Activated CD8-positive, alpha-beta memory T cell treated with anti-CD3 and anti-CD28 coated beads for 4 hours (primary cell): ENCODE data around the gene TMC8.
"Not testable (repeated sequence)": the region's sequence is repeated elsewhere in the genome, so short reads cannot be mapped to it uniquely, and the experiment has no call there.

Experiments used
- DNase-seq, 2 donors: peaks; one replicate each; pipeline ENCODE4 v3.0.0-alpha.2; 2020; ENCODE audit warnings: low read depth in 2 of 2

Gene TMC8

DNA sequence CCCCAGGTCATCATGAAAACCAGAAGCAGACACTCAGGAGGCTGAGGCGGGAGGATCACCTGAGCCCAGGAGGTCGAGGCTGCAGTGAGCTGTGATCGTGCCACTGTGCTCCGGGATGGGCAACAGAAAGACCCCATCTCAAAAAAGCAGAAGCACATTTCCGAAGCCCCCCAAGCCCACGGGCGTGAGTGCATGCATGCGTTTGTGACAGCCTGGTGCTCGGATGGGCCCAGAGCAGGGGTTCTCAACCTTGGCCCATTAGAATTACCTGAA is 21.1 kb upstream of the TMC8 start:
- no peak for DNase-seq

DNA sequence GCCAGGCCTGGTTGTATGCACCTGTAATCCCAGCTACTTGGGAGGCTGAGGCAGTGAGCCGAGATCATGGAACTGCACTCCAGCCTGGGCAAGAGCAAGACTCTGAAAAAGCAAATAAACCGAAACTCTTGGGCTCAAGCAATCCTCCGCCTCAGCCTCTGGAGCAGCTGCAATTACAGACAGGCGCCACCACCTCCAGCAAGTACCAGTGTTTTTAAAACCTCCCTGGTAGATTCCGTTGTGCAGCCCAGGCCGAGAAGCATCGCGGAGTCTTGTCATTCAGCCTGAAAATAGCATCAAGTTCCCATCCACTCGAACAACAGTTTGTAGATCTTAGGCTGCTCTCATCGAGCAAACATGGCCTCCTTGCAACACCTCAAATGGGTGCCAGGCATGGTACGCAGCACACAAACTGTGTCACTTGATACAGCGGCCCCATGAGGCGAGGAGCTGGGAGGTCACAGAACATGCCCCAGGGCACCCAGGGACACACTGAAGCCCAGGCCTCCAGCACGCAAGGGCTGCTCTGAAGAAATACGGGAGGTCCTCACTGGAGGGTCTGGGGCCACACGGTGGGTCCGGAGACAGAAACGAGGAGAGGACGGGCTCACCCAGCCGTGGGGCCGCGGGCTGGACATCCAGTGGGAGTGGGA is 20.1 kb upstream of the TMC8 start:
- DNase-seq, result no peak

DNA sequence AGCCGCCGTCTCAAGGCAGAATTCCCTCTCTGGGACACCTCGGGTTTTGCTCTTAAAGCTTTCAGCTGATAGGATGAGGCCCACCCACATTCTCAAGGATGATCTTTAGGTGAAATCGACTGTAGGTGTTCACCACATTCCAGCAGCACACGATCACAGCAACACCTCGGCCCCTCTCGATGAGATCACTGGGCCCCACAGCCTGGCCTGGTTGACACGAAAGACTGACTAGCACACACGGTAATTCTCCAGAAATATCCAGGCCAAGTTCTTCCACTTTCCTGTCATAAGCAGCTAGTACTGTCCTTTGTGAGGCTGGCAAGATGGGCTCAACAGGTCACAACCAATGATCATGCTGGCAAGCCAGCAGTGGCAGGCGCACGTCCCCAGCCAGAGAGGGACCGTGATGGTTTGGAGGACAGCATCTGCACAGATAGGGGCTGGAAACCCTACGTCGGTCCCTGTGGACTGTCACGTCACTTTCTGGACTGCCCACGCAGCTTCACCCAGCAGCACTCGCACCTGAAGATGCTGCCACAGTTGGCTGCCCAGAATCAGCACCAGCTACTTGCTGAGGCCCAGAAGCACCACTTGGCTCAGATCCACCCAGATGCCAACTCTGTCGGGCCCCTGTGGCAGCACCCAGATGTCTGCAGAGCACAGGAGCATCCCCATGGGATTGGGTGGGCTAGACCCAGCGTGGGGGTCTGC is 19.4 kb upstream of the TMC8 start:
- DNase-seq, result no peak

DNA sequence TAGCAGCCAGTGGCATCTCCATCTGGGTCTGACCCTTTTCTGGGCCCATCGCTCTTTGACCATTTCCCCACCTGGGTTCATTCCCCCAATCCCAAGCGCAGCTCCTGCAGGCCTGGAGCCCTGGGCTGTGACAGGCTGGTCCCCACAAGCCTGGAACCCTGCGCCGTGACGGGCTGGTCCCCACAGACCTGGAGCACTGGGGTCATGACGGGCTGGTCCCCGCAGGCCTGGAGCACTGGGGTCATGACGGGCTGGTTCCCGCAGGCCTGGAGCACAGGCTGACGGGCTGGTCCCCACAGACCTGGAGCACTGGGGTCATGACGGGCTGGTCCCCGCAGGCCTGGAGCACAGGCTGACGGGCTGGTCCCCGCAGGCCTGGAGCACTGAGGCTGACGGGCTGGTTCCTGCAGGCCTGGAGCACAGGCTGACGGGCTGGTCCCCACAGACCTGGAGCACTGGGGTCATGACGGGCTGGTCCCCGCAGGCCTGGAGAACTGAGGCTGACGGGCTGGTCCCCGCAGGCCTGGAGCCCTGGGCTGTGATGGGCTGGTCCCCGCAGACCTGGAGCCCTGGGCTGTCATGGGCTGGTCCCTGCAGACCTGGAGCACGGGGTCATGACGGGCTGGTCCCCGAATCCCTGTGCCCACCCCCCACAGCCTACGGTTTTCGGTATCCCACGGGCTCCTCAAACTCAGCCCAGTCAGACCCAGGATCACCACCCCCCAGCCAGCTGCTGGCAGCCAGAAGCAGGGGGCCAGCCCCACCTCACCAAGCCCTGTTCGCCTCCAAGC is 18.6 kb upstream of the TMC8 start:
- no peak for DNase-seq

DNA sequence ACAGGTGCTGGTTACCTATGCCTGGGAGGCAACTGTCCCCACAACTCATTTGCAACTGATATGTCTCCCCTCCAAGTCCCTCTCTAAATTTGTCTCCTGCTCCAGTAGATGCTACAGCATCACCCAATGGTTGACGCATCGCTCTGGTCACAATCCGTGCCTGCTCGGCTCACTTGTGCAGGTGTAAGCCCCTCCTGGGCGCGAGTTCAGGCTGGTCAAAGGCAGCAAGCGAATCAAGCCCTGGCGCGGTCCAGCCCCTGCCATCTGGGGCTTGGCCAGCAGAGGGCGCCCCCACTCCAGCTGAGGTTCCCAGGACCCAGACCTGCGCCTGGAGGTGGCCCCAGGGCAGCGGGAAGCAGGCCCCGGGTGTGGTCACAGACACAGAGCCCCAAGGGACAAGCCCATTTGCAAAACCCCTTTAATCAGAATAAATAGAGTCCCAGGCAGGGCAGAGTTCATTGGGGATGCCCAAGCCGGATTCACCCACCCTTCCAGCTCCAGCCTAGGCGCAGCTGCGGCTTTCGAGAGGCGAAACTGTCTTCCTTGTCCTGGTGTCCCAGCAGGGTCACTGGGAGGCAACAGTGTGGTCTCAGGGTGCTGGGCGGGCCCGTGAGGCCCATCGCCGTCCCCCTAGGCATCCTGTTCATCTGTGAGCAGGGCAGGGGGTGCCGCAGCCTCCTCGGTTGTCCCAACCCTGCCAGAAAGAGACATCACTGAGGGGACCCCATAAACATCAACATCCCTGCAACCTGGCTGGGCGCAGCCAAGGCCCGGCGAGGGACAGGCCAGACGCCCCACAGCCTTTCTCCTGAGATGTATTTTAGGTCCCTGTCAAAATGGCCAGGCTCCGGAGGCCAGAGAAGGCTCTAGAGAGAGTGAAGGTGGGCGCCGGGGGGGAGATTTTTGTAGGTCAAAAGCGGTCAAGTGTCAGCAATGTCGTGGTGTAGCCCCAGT is 17.8 kb upstream of the TMC8 start:
- no peak for DNase-seq

DNA sequence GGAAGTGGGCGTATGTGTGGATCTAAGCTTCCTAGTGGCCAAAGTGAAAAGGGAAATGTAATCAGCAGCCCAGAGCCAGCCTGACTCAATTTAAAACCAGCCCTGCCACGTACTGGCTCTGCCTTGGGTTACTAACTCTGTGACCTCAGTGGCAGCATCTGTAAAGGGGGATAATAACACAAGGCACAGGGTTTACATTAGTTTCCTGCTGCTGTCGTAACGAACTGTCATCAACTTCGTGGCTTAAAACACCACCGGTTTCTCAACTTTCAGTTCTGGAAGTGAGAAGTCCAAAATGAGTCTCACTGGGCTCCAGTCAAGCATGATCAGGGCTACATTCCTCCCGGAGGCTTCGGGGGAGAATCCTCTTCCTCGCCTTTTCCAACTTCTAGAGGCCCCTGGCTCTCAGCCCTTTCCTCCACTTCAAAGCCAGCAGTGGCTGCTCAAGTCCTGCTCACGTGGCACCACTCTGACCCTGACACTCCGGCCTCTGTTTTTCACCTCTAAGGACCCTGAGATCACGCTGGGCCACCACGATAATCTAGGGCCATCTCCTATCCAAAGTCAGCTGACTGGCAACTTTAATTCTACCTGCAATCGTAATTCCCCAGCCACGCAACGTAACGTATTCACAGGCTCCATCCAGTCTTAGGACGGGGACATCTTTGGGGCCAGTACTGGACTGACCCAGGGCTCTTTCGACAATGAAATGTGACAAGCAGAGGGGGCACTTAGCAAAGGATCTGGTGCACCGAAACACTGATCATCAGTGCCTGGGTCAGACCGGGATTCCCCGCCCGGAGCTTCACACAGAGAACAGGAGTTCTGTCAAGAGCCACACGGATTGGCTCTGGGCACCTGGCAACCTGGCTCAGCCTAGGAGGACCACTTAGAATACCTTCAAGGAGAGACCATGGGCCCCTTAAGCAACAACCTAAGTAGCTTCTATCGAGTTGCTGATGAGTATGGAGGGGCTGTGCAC is 16.5 kb upstream of the TMC8 start:
- DNase-seq, result no peak

DNA sequence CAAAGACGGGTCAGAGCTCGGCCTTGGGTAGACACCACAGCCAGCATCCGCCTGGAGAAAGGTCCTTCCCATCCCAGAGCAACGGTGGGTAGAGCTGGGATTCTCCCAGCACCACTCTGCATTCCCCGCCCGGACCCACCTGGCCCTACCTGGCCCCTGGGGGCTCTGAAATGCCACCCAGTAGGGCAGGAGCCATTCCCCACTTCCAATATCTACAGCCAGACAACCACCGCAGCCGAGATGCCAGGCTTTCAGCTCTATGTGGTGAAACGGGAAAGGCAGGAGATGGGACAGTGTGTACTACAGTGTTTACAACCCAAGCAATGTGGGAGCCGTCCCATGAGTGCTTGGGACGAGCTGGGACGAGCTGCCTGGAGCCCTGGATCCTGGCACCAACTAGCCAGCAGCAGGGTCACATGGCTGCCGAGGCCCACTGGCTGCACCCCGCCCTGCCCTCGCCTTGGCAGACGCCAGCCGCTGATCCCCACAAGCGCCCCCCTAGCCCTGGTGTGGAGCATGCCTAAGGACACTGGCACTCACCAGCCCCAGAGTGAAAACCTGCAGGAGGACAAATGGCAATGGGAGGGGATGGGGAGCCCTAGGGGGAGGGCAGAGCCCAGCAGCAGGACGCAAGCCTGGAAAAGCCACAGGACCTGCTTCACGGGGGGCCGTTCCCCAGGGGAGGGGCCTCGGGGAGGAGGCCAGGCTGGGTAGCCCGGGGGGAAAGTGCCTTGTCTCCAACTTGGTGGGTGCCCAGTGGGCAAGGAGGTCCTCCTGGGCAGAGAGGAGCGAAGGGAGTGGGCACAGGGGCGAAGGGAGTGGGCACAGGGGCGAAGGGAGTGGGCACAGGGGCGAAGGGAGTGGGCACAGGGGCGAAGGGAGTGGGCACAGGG is 15.5 kb upstream of the TMC8 start:
- no peak for DNase-seq

DNA sequence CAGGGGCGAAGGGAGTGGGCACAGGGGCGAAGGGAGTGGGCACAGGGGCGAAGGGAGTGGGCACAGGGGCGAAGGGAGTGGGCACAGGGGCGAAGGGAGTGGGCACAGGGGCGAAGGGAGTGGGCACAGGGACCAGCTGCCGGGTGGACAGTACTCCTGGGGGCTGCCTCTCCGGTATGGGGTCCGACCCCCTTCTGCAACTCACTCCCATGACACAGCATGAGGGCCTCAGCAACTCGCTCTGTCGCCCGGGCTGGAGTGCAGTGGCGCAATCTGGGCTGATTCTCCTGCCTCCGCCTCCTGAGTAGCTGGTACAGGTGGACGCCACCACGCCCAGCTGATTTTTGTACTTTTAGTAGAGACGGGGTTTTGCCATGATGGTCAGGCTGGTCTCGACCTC is 14.8 kb upstream of the TMC8 start:
- DNase-seq, result not testable (repeated sequence)

DNA sequence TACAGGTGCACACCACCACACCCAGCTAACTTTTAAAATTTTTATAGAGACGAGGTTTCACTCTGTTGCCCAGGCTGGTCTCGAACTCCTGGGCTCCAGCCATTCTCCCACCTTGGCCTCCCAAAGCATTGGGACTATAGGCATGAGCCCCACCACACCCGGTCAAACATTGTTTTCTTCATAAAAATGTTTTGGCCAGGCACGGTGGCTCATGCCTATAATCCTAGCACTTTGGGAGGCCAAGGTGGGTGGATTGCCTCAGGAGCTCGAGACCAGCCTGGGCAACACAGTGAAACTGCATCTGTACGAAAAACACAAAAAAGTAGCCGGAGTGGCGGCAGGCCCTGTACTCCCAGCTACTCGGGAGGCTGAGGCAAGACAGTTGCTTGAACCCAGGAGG is 14.2 kb upstream of the TMC8 start:
- DNase-seq, result no peak

DNA sequence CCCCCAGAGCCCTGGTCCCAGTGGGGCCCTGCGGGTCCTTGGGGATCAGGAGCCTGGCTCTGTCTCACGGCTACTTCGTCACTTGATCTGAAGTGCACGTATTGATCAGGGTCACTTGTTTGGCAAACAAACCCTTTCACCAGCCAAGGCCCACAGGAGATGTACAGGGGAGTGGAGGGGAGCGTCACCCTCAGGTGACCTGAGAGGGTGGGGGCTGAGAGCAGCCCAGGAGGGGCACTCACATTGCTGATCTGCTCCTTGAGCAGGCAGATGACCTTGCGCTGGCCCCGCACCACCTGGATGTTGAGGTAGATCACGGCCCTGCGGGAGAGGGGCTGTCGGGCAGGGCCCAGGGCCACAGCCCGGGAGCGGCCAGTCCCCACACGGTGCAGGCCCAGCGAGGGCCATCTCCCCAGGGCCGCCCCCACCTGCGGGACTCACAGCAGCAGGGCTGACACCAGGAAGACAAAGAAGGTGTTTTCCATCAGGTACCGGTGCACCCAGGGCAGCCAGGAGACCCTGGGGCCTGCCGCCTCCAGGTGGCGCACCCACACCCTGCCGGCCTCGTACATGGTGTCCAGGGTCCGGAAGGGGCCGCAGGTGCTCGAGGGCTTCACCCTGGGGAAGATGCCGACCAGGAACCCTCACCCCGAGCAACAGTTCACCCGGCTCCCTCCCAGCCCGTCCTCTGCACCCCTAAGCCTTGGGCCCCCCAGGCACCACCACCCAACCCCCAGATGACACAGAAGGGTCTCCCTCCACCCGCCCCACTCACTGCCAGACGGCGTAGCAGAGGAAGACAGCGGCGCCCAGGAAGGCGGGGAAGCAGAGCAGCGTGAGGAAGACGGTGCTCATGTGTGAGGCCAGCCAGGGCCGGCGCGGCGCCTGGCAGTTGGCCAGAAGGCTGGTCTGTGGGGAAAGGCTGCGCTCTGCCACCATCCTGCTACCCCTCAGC is 13.3 kb upstream of the TMC8 start:
- DNase-seq, result no peak

DNA sequence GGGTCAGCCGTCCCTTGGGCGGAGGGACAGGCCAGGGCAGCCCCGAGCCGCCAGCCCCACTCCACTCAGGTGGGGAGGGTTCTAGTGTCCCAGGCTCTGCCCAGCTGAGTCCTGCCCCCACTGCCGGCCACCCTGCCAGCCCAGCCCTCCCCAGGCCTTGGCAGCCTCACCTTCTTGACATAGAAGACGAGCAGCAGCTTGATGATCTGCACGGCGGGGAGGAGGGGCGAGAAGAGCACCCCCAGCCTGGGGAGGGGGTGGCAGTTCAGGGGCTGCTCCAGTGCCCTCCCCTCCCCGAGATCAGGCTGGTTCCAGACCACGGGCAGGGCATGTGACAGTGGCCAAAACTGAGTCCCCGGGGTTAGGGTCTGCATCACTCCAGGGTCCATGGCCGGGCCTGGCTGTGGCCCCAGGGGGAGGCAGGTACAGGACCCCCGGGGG is 11.8 kb upstream of the TMC8 start:
- no peak for DNase-seq

DNA sequence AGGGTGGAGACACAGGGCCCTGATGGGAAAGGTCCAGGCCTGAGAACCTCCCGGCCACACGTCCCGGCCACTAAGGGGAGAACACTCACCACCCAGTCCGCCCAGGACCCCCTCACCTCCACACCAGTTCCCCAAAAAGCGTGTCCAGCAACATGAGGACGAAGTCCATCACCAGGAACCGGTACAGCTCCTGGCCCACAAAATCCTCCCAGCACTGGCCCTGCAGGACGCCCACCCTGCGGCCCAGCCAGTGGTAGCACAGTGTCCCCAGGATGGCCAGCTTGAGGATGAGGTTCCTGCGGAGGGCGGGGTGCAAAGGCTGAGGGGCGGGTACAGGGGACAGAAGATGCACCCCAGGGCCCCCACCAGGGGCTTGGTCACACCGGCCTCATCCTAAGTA is 10.0 kb upstream of the TMC8 start:
- DNase-seq, result no peak

DNA sequence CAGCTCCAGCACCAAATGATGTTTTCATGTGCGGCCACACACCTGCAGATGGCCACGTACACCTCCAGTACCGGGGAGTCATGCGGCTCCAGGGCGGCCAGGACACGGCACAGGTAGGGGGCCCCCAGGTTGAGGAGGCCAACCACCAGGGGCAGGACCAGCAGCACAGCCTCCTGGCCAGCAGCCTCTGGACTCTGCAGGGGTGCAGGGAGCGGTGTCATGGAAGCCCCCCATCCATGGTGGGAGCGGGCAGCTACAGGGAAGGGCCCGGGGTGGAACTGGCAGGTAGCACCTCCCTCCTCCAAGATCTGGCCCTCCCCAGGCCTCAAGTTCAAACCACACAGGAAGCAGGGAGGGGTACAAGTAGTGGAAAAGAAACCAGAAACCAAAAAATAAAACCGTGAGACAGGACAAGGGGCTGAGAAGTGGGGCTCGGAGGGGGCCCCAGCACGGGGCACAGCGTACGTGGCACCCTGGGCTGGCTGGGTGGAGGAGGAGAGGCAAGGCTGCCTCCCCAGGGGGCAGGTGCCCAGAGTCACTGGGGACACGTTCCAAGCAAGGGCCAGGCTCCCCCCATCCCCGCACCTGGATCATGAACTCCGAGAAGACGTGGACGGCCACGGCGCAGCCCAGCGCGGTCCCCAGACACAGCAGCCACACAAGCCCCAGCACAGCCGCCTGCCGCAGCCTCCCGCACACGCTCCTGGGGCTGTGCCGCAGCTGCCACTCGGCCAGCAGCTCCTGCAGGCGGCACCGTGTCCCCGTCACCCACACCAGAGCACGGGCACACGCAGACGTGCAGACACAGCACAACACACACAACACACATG is 9.4 kb upstream of the TMC8 start:
- DNase-seq, result no peak

DNA sequence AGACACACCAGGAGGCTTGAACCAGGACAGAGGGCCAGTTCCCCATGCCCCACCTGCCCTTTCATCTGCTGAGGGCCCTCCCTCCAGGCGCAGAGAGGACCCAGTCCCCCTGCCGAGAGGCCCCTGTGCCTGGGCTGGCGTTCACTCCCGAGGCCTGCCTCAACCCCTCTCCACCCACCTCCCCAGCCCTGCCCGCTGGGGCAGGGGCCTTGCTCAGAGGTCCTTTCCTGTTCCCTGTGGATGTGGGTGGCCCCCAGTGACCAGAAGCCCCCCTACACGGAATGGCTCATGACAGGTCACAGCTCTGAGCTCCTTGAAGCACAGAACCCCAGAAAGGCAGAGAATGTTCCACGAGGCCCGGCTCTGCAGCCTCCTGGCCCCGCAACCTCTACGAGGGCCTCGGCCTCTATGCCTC is 8.8 kb upstream of the TMC8 start:
- no peak for DNase-seq

DNA sequence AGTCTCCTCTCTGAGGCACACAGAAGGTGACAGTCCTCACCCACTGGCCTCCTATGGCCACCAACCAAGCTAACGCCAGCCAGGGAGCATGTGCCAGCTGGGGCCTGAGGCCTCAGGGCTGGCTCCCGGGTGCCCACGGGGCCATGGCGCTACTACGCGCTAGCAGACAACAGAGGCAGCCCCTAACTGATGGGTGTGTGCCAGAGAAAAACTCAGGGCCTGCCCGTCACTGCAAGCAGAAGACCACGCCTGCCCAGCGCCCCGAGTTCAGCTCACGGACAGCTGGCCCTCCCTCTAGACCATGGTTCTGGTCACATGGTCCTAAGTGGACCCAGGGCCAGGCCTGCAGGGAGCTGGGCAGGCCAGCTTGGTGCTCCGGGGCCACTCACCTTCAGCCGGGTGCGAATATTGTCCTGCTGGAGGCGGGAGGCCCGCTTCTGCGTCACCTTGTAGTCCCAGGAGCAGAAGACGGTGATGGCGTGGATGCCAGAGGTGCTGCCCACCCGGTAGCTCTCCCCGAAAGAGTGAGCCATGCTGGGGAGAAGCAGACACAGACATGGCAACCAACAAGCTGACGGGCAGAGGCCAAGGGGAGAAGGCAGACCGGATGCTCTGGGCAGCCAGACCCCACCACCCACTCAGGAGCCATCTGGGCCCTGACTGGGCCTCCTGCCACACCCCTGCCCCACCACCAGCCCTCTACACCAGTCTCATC is 8.2 kb upstream of the TMC8 start:
- no peak for DNase-seq

DNA sequence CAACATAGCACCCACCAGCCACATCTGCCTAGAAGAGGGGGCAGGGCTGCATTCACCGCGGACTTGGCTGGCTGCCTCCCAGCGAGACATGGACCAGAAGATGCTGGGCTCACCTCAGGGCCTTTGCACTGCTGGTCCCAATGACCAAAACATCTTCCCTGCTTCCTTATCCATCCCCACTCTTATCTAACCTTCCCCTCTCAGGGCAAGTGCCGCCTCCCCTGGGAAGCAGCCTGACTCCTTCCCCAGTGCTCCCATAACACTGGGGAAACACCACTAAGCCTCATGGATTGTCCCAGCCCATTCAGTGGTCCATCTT is 7.7 kb upstream of the TMC8 start:
- no peak for DNase-seq

DNA sequence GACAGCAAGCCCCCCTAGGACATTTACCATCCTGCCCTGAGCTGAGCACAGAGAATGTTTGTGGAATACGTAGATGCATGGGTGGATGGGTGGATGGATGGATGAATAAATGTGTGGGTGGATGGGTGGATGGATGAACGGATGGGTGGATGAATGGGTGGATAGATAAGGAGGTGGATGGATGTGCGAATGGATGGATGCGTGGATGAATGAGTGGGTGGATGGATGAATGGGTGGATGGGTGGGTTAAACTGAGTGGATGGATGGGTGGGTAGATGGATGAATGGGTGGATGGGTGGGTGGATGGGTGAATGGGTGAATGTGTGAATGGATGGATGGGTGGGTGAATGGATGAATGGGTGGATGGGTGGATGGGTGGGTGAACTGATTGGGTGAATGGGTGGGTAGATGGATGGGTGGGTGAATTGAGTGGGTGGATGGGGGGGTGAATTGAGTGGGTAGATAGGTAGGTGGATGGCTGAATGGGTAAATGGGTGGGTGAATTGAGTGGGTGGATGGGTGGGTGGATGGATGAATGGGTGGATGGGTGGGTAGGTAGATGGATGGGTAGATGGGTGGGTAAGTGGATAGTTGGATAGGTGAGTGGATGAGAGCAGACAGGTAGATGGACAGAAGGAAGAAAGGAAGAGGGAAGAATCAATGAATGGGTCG is 7.2 kb upstream of the TMC8 start:
- DNase-seq, result no peak
